OCI-LY1 (cell line): ENCODE data around the gene BABAM2.

Experiments used
- CTCF ChIP-seq: fragments of 200-600 bp; sonication (generic), shearing (Covaris generic); IDR thresholded peaks from 2 replicates; pipeline ENCODE4 v1.5.1; 2017; ENCODE audit warnings: mild to moderate bottlenecking, antibody characterized with exemption, low read length, moderate library complexity, mixed read lengths
- EZH2 ChIP-seq: fragments of 200-600 bp; sonication (generic), shearing (Covaris generic); IDR thresholded peaks from 2 replicates; pipeline ENCODE4 v1.8.0; 2017; ENCODE audit warnings: borderline replicate concordance, mixed run types, mild to moderate bottlenecking, antibody characterized with exemption, low read length, moderate library complexity, mixed read lengths

- TF ChIP-seq EZH2 = no peak
- no peak for TF ChIP-seq CTCF
Observed at GRCh38 chr2:28335666-28336065, 445.1 kb downstream of the BABAM2 start.
